AG09319 (cell line): ENCODE measurements around the gene DNAJC13.

Source experiments
- DNase-seq: peaks from one replicate; pipeline ENCODE4 v3.0.0-alpha.2; 2010; ENCODE audit warnings: low read depth; ENCODE audit errors: extremely low read depth
- CTCF ChIP-seq: IDR thresholded peaks from 2 replicates; pipeline ENCODE4 v1.5.1; 2011; ENCODE audit warnings: low read depth, mild to moderate bottlenecking, inconsistent platforms, low read length, moderate library complexity

Gene DNAJC13

DNA sequence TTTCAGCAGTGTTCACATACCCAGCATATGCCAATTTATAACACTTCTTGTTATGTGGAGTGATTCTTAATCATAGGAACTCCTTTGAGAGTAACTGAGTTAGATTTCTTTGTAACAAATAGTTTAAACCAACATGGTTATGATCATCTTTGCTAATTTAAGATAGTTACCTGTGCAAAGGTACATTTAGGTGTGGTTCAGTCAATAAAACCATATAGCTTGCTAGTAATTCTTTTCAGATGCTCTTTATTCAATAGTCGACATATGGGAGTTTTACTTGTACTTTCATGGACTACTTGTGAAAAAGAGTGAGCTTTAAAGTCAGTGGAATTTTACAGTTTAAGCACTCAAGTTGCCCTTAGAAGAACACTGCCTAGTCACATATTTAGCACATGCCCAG, 5.2 kb downstream of the DNAJC13 start:
- DNase-seq = no peak
- no peak for TF ChIP-seq CTCF

DNA sequence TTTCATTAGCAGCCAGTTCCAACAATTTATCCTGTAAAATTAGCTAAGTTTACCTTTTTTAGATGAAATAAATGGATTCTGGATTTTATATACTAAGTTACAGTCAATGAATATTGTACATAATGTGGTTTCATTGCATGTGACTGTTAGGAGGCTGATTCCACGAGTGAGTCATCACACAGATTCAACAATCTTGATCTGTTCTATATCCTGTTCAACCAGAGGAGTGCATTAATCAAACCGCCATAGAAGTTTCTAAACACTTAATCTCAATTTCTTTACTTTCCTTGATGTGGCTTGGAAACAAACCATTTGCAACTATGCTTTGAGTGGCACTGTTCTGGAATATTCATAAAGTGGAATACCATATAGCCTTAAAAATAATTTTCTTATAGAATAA, 15.3 kb downstream of the DNAJC13 start:
- DNase-seq = no peak
- TF ChIP-seq CTCF = no peak

- no peak for TF ChIP-seq CTCF
- no peak for DNase-seq
These were observed 15.8 kb downstream of the DNAJC13 start for GRCh38 chr3:132433121-132433520.

- TF ChIP-seq CTCF = no peak
- no peak for DNase-seq
These were observed 18.1 kb downstream of the DNAJC13 start for GRCh38 chr3:132435224-132435910.

GRCh38 chr3:132435911-132436425, 18.7 kb downstream of the DNAJC13 start:
- no peak for DNase-seq
- TF ChIP-seq CTCF = no peak

DNA sequence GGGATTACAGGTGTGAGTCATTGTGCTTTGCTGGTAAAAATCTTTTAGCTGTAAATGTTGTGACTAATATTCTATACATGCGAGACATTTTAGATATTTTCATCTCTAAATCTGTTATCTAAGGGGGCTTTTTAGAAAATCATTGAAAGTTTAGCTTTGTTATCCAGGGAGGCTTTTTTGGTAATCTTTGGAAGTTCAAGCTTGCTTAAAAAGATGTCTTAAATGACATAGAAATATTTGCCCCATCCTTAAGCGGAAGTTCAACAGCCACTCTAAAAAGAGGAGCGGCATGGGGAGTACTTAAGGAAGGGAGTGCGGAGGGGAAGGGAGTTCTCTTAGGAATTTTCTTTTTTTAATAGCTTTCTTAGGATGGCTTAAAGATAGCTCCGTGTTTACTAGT, 26.1 kb downstream of the DNAJC13 start:
- no peak for TF ChIP-seq CTCF
- DNase-seq = no peak

GRCh38 chr3:132444383-132444782, 27.1 kb downstream of the DNAJC13 start:
- DNase-seq = no peak
- TF ChIP-seq CTCF = no peak
